CD4-positive, alpha-beta T cell treated with Interleukin-4 for 1 hour (primary cell): ENCODE measurements around the gene SLC7A7.
"Not testable (repeated sequence)": the region's sequence is repeated elsewhere in the genome, so short reads cannot be mapped to it uniquely, and the experiment has no call there.

Experiments
- DNase-seq, 2 donors: peaks; one replicate each; pipeline ENCODE4 v3.0.0-alpha.2; 2020 to 2022

SLC7A7 gene

GRCh38 chr14:22747769-22748168, 67.5 kb downstream of the SLC7A7 start:
- DNase-seq, result no peak

GRCh38 chr14:22740020-22740419, 75.2 kb downstream of the SLC7A7 start:
- DNase-seq, result no peak

GRCh38 chr14:22739423-22739822, 75.8 kb downstream of the SLC7A7 start:
- DNase-seq, result no peak

GRCh38 chr14:22737052-22737451, 78.2 kb downstream of the SLC7A7 start:
- DNase-seq, result no peak

- DNase-seq, result not testable (repeated sequence)
Observed at GRCh38 chr14:22736384-22736783, 78.9 kb downstream of the SLC7A7 start.

GRCh38 chr14:22735096-22735495, 80.1 kb downstream of the SLC7A7 start:
- no peak for DNase-seq

GRCh38 chr14:22733829-22734228, 81.4 kb downstream of the SLC7A7 start:
- DNase-seq, result no peak

GRCh38 chr14:22732062-22732461, 83.2 kb downstream of the SLC7A7 start:
- DNase-seq, result not testable (repeated sequence)

- no peak for DNase-seq
Observed at GRCh38 chr14:22726012-22726411, 89.2 kb downstream of the SLC7A7 start.

GRCh38 chr14:22725374-22725773, 89.9 kb downstream of the SLC7A7 start:
- DNase-seq, result not testable (repeated sequence)

- DNase-seq, result not testable (repeated sequence)
Observed at GRCh38 chr14:22724847-22725246, 90.4 kb downstream of the SLC7A7 start.

- no peak for DNase-seq
Observed at GRCh38 chr14:22723815-22724214, 91.4 kb downstream of the SLC7A7 start.
